ENCODE data around the gene HSD17B3.

GRCh38 chr9:96214635-96215034 is 87.3 kb downstream of the HSD17B3 start:
- TF ChIP-seq POLR2A (IDR thresholded peaks at IDR 0.05), result no peak
- TF ChIP-seq CTCF (IDR thresholded peaks at IDR 0.05), result no peak
